Measurements from ENCODE around the gene RASGRP2.

- TF ChIP-seq EP300 (IDR thresholded peaks at IDR 0.05) = no peak
- TF ChIP-seq POLR2A (IDR thresholded peaks at IDR 0.05) = no peak
- TF ChIP-seq CTCF (IDR thresholded peaks at IDR 0.05) = no peak
These were observed 45.6 kb upstream of the RASGRP2 start for GRCh38 chr11:64789331-64790204.
